Endothelial cell of umbilical vein (primary cell): ENCODE measurements around the gene KRTAP10-12. TPM values are rescaled to one million over a fixed set of nuclear protein-coding genes. Genes with fewer than 3 reads are reported as not detected.

Experiments used
- BruUV-seq: library from RNA; stranded (reverse); fragments of 400-500 nt; replicated peaks from 2 replicates; lab custom pipeline; 2021; lab: Mats Ljungman, UMichigan
- CTCF ChIA-PET: fragments of 300-600, 350-600 bp; sonication (Branson Sonifier 250); formaldehyde crosslinking; loops from one replicate; lab custom pipeline; 2021; ENCODE audit warnings: antibody characterized with exemption, inconsistent platforms; lab: Charles Lee
- POLR2A ChIA-PET: fragments of 300-600, 350-600 bp; sonication (Branson Sonifier 250); formaldehyde crosslinking; loops from one replicate; lab custom pipeline; 2021; ENCODE audit warnings: antibody characterized with exemption, inconsistent platforms; lab: Charles Lee
- DNase-seq: peaks from one replicate; pipeline ENCODE4 v3.0.0-alpha.2; 2011; ENCODE audit warnings: low read depth, low spot score
- FAIRE-seq: peaks from 2 replicates; lab custom pipeline; 2011; peaks lifted over from hg19 to GRCh38; lab: Jason Lieb, UNC
- H2AFZ ChIP-seq: 2 replicates; pipeline ENCODE4 v1.6.0; 2012; ENCODE audit warnings: low read depth, low read length, control low read depth, inconsistent platforms
- H3K27ac ChIP-seq: 2 replicates; pipeline ENCODE4 v1.5.1; 2011; ENCODE audit warnings: low read depth, mild to moderate bottlenecking, control low read depth, low read length, moderate library complexity; ENCODE audit not compliant: insufficient read depth
- H3K27me3 ChIP-seq, 2 experiments: 2 replicates each; pipeline versions ENCODE4 v1.6.0 to v1.6.1; 2011; ENCODE audit warnings: low read length in 2 of 2, mixed read lengths in 1 of 2; ENCODE audit not compliant: control insufficient read depth in 2 of 2, insufficient read depth in 2 of 2
- H3K36me3 ChIP-seq, 2 experiments: 2 replicates in 1 of 2; 3 replicates in 1 of 2; pipeline ENCODE4 v1.5.1; 2011; ENCODE audit warnings: low read length in 2 of 2, mild to moderate bottlenecking in 1 of 2, moderate library complexity in 1 of 2; ENCODE audit not compliant: control insufficient read depth in 2 of 2, insufficient read depth in 2 of 2; ENCODE audit errors: extremely low read depth in 1 of 2
- H3K4me1 ChIP-seq: 3 replicates; pipeline ENCODE4 v1.5.1; 2011; ENCODE audit warnings: mild to moderate bottlenecking, low read length; ENCODE audit not compliant: control insufficient read depth, insufficient read depth; ENCODE audit errors: extremely low read depth
- H3K4me2 ChIP-seq: 2 replicates; pipeline ENCODE4 v1.6.1; 2011; ENCODE audit warnings: low read length, control low read depth, mixed read lengths; ENCODE audit not compliant: insufficient read depth
- H3K4me3 ChIP-seq, 3 experiments: fragments of 200-600 bp in 1 of 3; sonication (generic), shearing (Covaris generic) in 1 of 3; replicated peaks in 1 of 3; 2 replicates each; pipeline ENCODE4 v1.5.1; 2011 to 2016; ENCODE audit warnings: control low read depth in 3 of 3, low read length in 3 of 3, mild to moderate bottlenecking in 2 of 3, inconsistent platforms in 1 of 3, low read depth in 1 of 3, moderate library complexity in 1 of 3; ENCODE audit not compliant: insufficient read depth in 1 of 3
- H3K79me2 ChIP-seq: 2 replicates; pipeline ENCODE4 v1.6.0; 2012; ENCODE audit warnings: low read length, inconsistent platforms; ENCODE audit not compliant: control insufficient read depth, insufficient read depth
- H3K9ac ChIP-seq: replicated peaks from 2 replicates; pipeline ENCODE3; 2011; ENCODE audit warnings: low read length, control low read depth; ENCODE audit not compliant: insufficient read depth; ENCODE audit errors: extremely low read depth
- H3K9me1 ChIP-seq: replicated peaks from 3 replicates; pipeline ENCODE4 v1.6.0; 2011; ENCODE audit warnings: mild to moderate bottlenecking, low read length; ENCODE audit not compliant: control insufficient read depth, insufficient read depth; ENCODE audit errors: extremely low read depth
- H3K9me3 ChIP-seq: replicated peaks from 2 replicates; pipeline ENCODE4 v1.5.1; 2012; ENCODE audit warnings: low read length, inconsistent platforms; ENCODE audit not compliant: control insufficient read depth, insufficient read depth
- H4K20me1 ChIP-seq: replicated peaks from 2 replicates; pipeline ENCODE3; 2011; ENCODE audit warnings: mild to moderate bottlenecking, low read length; ENCODE audit not compliant: control insufficient read depth, insufficient read depth; ENCODE audit errors: extremely low read depth
- CTCF ChIP-seq, 2 donors: IDR thresholded peaks; 1 replicate in 1 of 2; 2 replicates in 1 of 2; pipeline ENCODE4 v1.5.1; 2011; ENCODE audit warnings: low read length in 2 of 2, mild to moderate bottlenecking in 2 of 2, moderate library complexity in 2 of 2, control low read depth in 1 of 2, inconsistent platforms in 1 of 2, low read depth in 1 of 2; ENCODE audit not compliant: insufficient read depth in 1 of 2; ENCODE audit errors: extremely low read depth in 1 of 2
- EZH2 ChIP-seq: IDR thresholded peaks from 2 replicates; pipeline ENCODE4 v1.6.1; 2012; ENCODE audit warnings: borderline replicate concordance, low read depth, mild to moderate bottlenecking, moderate library complexity, low read length, inconsistent platforms; ENCODE audit not compliant: severe bottlenecking
- FOS ChIP-seq: IDR thresholded peaks from 2 replicates; pipeline ENCODE4 v1.6.1; 2011; ENCODE audit warnings: mild to moderate bottlenecking, low read length, moderate library complexity, borderline replicate concordance; ENCODE audit not compliant: insufficient read depth
- GATA2 ChIP-seq: IDR thresholded peaks from 2 replicates; pipeline ENCODE4 v1.7.0; 2011; ENCODE audit warnings: low read depth, mild to moderate bottlenecking, moderate library complexity, mixed read lengths, low read length; ENCODE audit not compliant: insufficient read length, insufficient read depth
- JUN ChIP-seq: IDR thresholded peaks from 2 replicates; pipeline ENCODE4 v1.6.1; 2011; ENCODE audit warnings: borderline replicate concordance, low read depth; ENCODE audit not compliant: insufficient read length, insufficient read depth
- MAX ChIP-seq: IDR thresholded peaks from 2 replicates; pipeline ENCODE4 v1.6.1; 2011; ENCODE audit not compliant: insufficient read depth, insufficient read length
- MYC ChIP-seq: IDR thresholded peaks from one replicate; pipeline ENCODE4 v1.6.1; 2011; ENCODE audit warnings: mild to moderate bottlenecking, low read depth, low read length
- POLR2A ChIP-seq: IDR thresholded peaks from 2 replicates; pipeline ENCODE4 v1.6.1; 2012; ENCODE audit warnings: low read depth, mild to moderate bottlenecking, control low read depth, low read length
- POLR2AphosphoS5 ChIP-seq: IDR thresholded peaks from 2 replicates; pipeline ENCODE4 v1.6.1; 2012; ENCODE audit warnings: low read depth, mild to moderate bottlenecking, control low read depth, low read length, moderate library complexity; ENCODE audit not compliant: insufficient read depth
- dilution Hi-C: fragments of 300-500 bp; cut with MboI; formaldehyde crosslinking; loops from one replicate; pipeline ENCODE4 v1.15.0; 2019; ENCODE audit warnings: low sequenced_read_pairs; ENCODE audit not compliant: extremely low pct_ligation_motif_present
- intact Hi-C: fragments of 100-400 bp; cut with micrococcal nuclease; formaldehyde crosslinking; loops from one replicate; pipeline ENCODE4 v1.10.0; 2022
- polyA plus RNA-seq, 4 experiments: library from polyadenylated mRNA; depleted of rRNA in 3 of 4; stranded (reverse) in 3 of 4; unstranded in 1 of 4; fragments of >200 nt; gene quantifications; 2 replicates each; pipeline versions ENCODE4 v1.2.1 to v1.2.3, GENCODE V29; 2011 to 2012; ENCODE audit warnings: missing spikeins in 1 of 4
- total RNA-seq: library from RNA; stranded (reverse); gene quantifications from 2 replicates; pipeline ENCODE4 v1.2.3, GENCODE V29; 2021

Gene KRTAP10-12
- total and polyA plus RNA-seq, 2 donors (not counting 3 experiments of a cell fraction or from before 2014, with no cell fraction given), result not detected

GRCh38 chr21:44734841-44735240, 37.9 kb downstream of the KRTAP10-12 start:
- H4K20me1 ChIP-seq, result no peaks in the 10 kb centered on the region
- no peaks in the 10 kb centered on the region for H3K36me3 ChIP-seq
- no peaks in the 10 kb centered on the region for H3K9me3 ChIP-seq
- dilution Hi-C loops (no loop called here), intact Hi-C loops (no loop called here)
- H3K79me2 ChIP-seq, result no peaks in the 10 kb centered on the region
- ChIA-PET POLR2A (no interaction called here), CTCF (interaction anchor here (0.9 kb wide), 1 partner anchor 224 kb away, joined by 4 read pairs; no protein-coding TSS in a partner anchor)
- H3K9ac ChIP-seq, result no peak overlapping the region
- no peak overlapping the region for H3K4me2 ChIP-seq
- H3K4me3 ChIP-seq, result no peak overlapping the region
- no TSS peak for BruUV-seq
- no peak for FAIRE-seq
- H3K27ac ChIP-seq, result no peak overlapping the region
- no peaks in the 10 kb centered on the region for H3K9me1 ChIP-seq
- H2AFZ ChIP-seq, result no peak overlapping the region
- H3K27me3 ChIP-seq, result peaks cover 3 to 6% of the 10 kb centered on the region in 2 experiments
- DNase-seq, result no peak
- H3K4me1 ChIP-seq, result no peaks in the 10 kb centered on the region
- TF ChIP-seq EZH2 (no peak), POLR2AphosphoS5 (no peak), FOS (no peak), JUN (no peak), GATA2 (no peak), MYC (no peak), POLR2A (no peak), CTCF (IDR thresholded peaks at IDR 0.05; ENCODE audit: extremely low read depth in 1 of 2, insufficient read depth in 1 of 2, low read depth in 1 of 2, low read length in 2 of 2) (no peak), MAX (no peak)
